ENCODE results near the gene NUCB1.

DNA sequence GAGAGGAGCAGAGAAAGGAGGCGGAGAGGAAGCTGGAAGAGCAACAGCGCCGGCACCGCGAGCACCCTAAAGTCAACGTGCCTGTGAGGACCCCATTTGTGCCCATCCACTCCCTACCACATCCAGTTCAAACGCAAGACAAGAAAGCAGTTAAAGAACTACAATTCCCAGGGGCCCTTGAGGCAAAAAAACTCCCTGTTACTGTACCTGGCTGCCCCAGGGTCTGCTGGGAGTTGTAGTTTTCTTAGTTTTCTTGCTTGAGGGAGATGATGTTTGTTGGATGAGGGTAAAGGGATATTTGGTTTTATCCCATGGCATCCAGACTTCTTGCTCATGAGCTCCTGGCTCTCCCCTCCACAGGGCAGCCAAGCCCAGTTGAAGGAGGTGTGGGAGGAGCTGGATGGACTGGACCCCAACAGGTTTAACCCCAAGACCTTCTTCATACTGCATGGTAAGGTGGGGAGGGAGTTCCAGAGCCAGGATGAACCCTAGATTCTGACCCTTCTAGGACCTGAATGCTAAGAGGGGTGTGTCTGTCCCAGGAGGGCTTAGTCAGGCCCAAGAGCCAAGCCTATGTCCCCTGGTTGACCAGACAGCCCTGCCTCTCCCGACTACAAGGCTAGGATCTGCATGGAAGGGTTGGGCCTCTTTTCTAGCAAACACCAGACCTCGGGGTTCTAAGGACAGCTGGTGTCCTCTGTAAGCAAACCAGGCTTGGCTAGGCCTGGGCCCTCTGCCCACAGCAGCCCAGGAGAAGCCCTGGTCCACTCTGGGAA, 13.2 kb downstream of the NUCB1 start:
- TF ChIP-seq, protein P1, sequence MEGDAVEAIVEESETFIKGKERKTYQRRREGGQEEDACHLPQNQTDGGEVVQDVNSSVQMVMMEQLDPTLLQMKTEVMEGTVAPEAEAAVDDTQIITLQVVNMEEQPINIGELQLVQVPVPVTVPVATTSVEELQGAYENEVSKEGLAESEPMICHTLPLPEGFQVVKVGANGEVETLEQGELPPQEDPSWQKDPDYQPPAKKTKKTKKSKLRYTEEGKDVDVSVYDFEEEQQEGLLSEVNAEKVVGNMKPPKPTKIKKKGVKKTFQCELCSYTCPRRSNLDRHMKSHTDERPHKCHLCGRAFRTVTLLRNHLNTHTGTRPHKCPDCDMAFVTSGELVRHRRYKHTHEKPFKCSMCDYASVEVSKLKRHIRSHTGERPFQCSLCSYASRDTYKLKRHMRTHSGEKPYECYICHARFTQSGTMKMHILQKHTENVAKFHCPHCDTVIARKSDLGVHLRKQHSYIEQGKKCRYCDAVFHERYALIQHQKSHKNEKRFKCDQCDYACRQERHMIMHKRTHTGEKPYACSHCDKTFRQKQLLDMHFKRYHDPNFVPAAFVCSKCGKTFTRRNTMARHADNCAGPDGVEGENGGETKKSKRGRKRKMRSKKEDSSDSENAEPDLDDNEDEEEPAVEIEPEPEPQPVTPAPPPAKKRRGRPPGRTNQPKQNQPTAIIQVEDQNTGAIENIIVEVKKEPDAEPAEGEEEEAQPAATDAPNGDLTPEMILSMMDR (conservative IDR thresholded peaks at IDR 0.05; ENCODE audit: low read length) = no peak
- no peak for TF ChIP-seq EZH2phosphoT487 (IDR thresholded peaks at IDR 0.05; ENCODE audit: borderline replicate concordance)
